SK-N-SH (cell line): Measurements from ENCODE around the gene USP48. TPM values are rescaled to one million over a fixed set of nuclear protein-coding genes. Genes with fewer than 3 reads are reported as not detected.

ENCODE experiments used
- CTCF ChIA-PET: fragments of 300-600, 350-600 bp; formaldehyde crosslinking; extraction: SDS; loops from one replicate; lab custom pipeline; 2021; lab: Yijun Ruan, JAX
- POLR2A ChIA-PET: fragments of 350-600 bp; sonication (Branson Sonifier 250); formaldehyde crosslinking; extraction: SDS; loops from one replicate; lab custom pipeline; 2020; ENCODE audit warnings: antibody characterized with exemption, inconsistent platforms; lab: Yijun Ruan, JAX
- DNase-seq: peaks from one replicate; pipeline ENCODE4 v3.0.0; 2012
- H2AFZ ChIP-seq: fragments of 200-600 bp; sonication (generic); 2 replicates; pipeline ENCODE4 v1.8.1; 2016; ENCODE audit warnings: antibody characterized with exemption, mild to moderate bottlenecking, low read depth
- H3F3A ChIP-seq: fragments of 200-600 bp; sonication (generic); replicated peaks from 2 replicates; pipeline ENCODE3; 2016; ENCODE audit warnings: antibody characterized with exemption, mild to moderate bottlenecking; ENCODE audit not compliant: insufficient read depth
- H3K27ac ChIP-seq, 2 experiments: fragments of 200-500 bp in 1 of 2; fragments of 200-600 bp in 1 of 2; sonication (Bioruptor generic) in 1 of 2; sonication (generic), shearing (Covaris generic) in 1 of 2; 2 replicates each; pipeline versions ENCODE4 v1.5.1 to v1.6.1; 2014 to 2016; ENCODE audit warnings: low read depth in 2 of 2, inconsistent platforms in 1 of 2, low read length in 1 of 2, mild to moderate bottlenecking in 1 of 2, mixed read lengths in 1 of 2
- H3K27me3 ChIP-seq: fragments of 200-600 bp; sonication (generic), shearing (Covaris generic); 2 replicates; pipeline ENCODE4 v1.6.1; 2016; ENCODE audit warnings: mixed run types; ENCODE audit not compliant: insufficient read depth
- H3K36me3 ChIP-seq, 2 experiments: fragments of 200-500 bp in 1 of 2; fragments of 200-600 bp in 1 of 2; sonication (Bioruptor generic) in 1 of 2; sonication (generic) in 1 of 2; replicated peaks in 1 of 2; 2 replicates each; pipeline versions ENCODE3 to v1.5.1; 2014 to 2016; ENCODE audit warnings: low read length in 1 of 2, mild to moderate bottlenecking in 1 of 2; ENCODE audit not compliant: insufficient read depth in 2 of 2, control insufficient read depth in 1 of 2
- H3K4me1 ChIP-seq, 2 experiments: fragments of 200-500 bp in 1 of 2; fragments of 200-600 bp in 1 of 2; sonication (Bioruptor generic) in 1 of 2; sonication (generic), shearing (Covaris generic) in 1 of 2; 2 replicates each; pipeline versions ENCODE4 v1.5.1 to v1.6.1; 2014 to 2016; ENCODE audit warnings: low read depth in 1 of 2, low read length in 1 of 2, mixed run types in 1 of 2; ENCODE audit not compliant: insufficient read depth in 2 of 2, control insufficient read depth in 1 of 2
- H3K4me2 ChIP-seq: fragments of 200-600 bp; sonication (generic), shearing (Covaris generic); 2 replicates; pipeline ENCODE4 v1.6.1; 2017; ENCODE audit warnings: mixed run types
- H3K4me3 ChIP-seq, 2 experiments: fragments of 200-500 bp in 1 of 2; fragments of 200-600 bp in 1 of 2; sonication (Bioruptor generic) in 1 of 2; sonication (generic), shearing (Covaris generic) in 1 of 2; 2 replicates each; pipeline versions ENCODE4 v1.5.1 to v1.8.1; 2014 to 2016; ENCODE audit warnings: low read depth in 2 of 2, inconsistent platforms in 1 of 2, low read length in 1 of 2, mild to moderate bottlenecking in 1 of 2, mixed read lengths in 1 of 2, moderate library complexity in 1 of 2
- H3K79me2 ChIP-seq: fragments of 200-600 bp; sonication (generic); 2 replicates; pipeline ENCODE4 v1.8.1; 2017; ENCODE audit warnings: mild to moderate bottlenecking; ENCODE audit not compliant: insufficient read depth
- H3K9ac ChIP-seq: fragments of 200-600 bp; sonication (generic); 2 replicates; pipeline ENCODE4 v1.6.1; 2017; ENCODE audit warnings: mixed run types
- H3K9me2 ChIP-seq: fragments of 200-600 bp; sonication (generic); 2 replicates; pipeline ENCODE4 v1.6.1; 2017; ENCODE audit warnings: mixed run types
- H3K9me3 ChIP-seq: fragments of 200-600 bp; sonication (generic); 2 replicates; pipeline ENCODE4 v1.6.1; 2017; ENCODE audit warnings: mixed run types, mild to moderate bottlenecking, moderate library complexity
- H4K20me1 ChIP-seq: fragments of 200-600 bp; sonication (generic); 2 replicates; pipeline ENCODE4 v1.6.1; 2017; ENCODE audit warnings: mild to moderate bottlenecking, mixed run types; ENCODE audit not compliant: insufficient read depth
- ELF1 ChIP-seq: IDR thresholded peaks from 2 replicates; pipeline ENCODE4 v1.4.0; 2012
- EP300 ChIP-seq, 2 experiments: IDR thresholded peaks; 2 replicates each; pipeline versions ENCODE4 v1.4.0 to v1.6.1; 2012; ENCODE audit warnings: borderline replicate concordance in 1 of 2, low read depth in 1 of 2, low read length in 1 of 2
- EZH2phosphoT487 ChIP-seq: fragments of 200-600 bp; sonication (generic); IDR thresholded peaks from 2 replicates; pipeline ENCODE4 v1.6.1; 2017; ENCODE audit warnings: low read depth, mixed run types, mild to moderate bottlenecking, antibody characterized with exemption, moderate library complexity, borderline replicate concordance
- FOSL2 ChIP-seq: IDR thresholded peaks from 2 replicates; pipeline ENCODE4 v1.4.0; 2012; ENCODE audit warnings: low read depth, mild to moderate bottlenecking, moderate library complexity, borderline replicate concordance
- FOXJ3 ChIP-seq: sonication (generic); formaldehyde crosslinking; IDR thresholded peaks from 2 replicates; pipeline ENCODE4 v1.5.1; 2020; ENCODE audit warnings: mild to moderate bottlenecking, missing genetic modification reagents
- FOXM1 ChIP-seq: IDR thresholded peaks from 2 replicates; pipeline ENCODE4 v1.4.0; 2012; ENCODE audit warnings: low read depth, mild to moderate bottlenecking
- GATA2 ChIP-seq: sonication (generic); formaldehyde crosslinking; IDR thresholded peaks from 2 replicates; pipeline ENCODE4 v1.5.0; 2020; ENCODE audit warnings: mild to moderate bottlenecking, missing genetic modification reagents
- JUND ChIP-seq: IDR thresholded peaks from 2 replicates; pipeline ENCODE4 v1.4.0; 2012
- MEF2A ChIP-seq: IDR thresholded peaks from 2 replicates; pipeline ENCODE4 v1.4.0; 2012; ENCODE audit warnings: low read depth, borderline replicate concordance
- NFIC ChIP-seq: IDR thresholded peaks from 2 replicates; pipeline ENCODE4 v1.4.0; 2012; ENCODE audit warnings: borderline replicate concordance
- RCOR1 ChIP-seq: fragments of 150-350 bp; IDR thresholded peaks from 2 replicates; pipeline ENCODE4 v1.6.1; 2017; ENCODE audit warnings: antibody characterized with exemption, low read length
- SIN3A ChIP-seq: IDR thresholded peaks from 2 replicates; pipeline ENCODE4 v1.6.1; 2012; ENCODE audit warnings: low read depth, mild to moderate bottlenecking, low read length, moderate library complexity, borderline replicate concordance
- TAF1 ChIP-seq: IDR thresholded peaks from 2 replicates; pipeline ENCODE4 v1.6.1; 2012; ENCODE audit warnings: low read depth, mild to moderate bottlenecking, low read length, moderate library complexity, borderline replicate concordance
- TCF12 ChIP-seq: IDR thresholded peaks from 2 replicates; pipeline ENCODE4 v1.4.0; 2012
- TEAD4 ChIP-seq: IDR thresholded peaks from 2 replicates; pipeline ENCODE4 v1.4.0; 2012; ENCODE audit warnings: mild to moderate bottlenecking, borderline replicate concordance; ENCODE audit not compliant: insufficient read depth
- WGBS: methylation state at CpG from one replicate; pipeline ENCODE4 v1.1.6; 2017; ENCODE audit warnings: low lambda C conversion rate; 5-methylcytosine and 5-hydroxymethylcytosine counted together
- polyA plus RNA-seq, 3 experiments: library from polyadenylated mRNA; depleted of rRNA; stranded (reverse); fragments of >200 nt; gene quantifications; 2 replicates each; pipeline ENCODE4 v1.2.3, GENCODE V29; 2012
- TF ChIP-seq, protein P1 (sequence below): fragments of 200-600 bp; sonication (generic); IDR thresholded peaks from 2 replicates; pipeline ENCODE4 v1.6.1; 2017; ENCODE audit warnings: antibody characterized with exemption, mild to moderate bottlenecking, moderate library complexity
- TF ChIP-seq, protein P2 (sequence below): IDR thresholded peaks from 2 replicates; pipeline ENCODE4 v1.4.0; 2012; ENCODE audit warnings: low read depth
- TF ChIP-seq, protein P3 (sequence below): IDR thresholded peaks from 2 replicates; pipeline ENCODE4 v1.4.0; 2012; ENCODE audit warnings: low read depth, borderline replicate concordance

The USP48 gene
- polyA plus RNA-seq, 1 of the 3 experiments (the other 2 are of a cell fraction) = 13.6 TPM

DNA sequence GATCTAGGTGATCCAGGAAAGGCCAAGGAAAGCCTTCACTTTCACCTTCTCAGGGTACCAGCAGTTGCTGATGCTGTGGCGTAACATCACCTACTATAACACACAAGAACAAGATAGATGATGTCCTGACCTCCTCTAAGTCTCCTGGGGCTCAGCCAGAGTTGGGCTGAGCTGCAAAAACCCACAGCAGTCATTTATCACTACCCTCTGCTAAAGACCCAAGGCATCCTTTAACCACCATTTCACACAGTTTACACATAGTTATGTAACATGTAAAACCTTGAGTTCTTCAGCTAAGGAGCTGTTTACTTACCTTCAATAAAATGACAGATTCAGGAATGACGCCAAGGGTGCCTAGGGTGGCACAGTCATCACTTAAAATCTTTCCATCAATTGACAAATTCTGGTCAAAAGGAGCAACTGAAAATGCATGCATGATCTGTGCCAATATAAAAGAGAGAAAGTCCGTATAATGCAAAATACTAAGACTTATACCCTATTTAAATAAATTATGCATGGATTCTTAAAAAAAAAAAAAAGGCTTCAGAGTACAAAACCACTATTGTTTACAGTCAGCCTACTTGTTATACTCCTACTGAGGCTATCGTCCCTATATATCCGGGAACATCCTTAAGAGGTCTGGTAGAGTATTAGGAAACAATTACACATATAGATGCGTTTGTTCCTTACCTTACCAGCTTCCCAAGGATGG, 93.1 kb downstream of the USP48 start:
- no peak overlapping the region for H3K9ac ChIP-seq
- no peak for DNase-seq
- no peaks in the 10 kb centered on the region for H3F3A ChIP-seq
- ChIA-PET POLR2A (no interaction called here), CTCF (interaction anchor here (0.6 to 1.1 kb wide), 3 partner anchors 13 to 193 kb away, joined by 3 read pairs; no protein-coding TSS in a partner anchor)
- TF ChIP-seq, protein P1, sequence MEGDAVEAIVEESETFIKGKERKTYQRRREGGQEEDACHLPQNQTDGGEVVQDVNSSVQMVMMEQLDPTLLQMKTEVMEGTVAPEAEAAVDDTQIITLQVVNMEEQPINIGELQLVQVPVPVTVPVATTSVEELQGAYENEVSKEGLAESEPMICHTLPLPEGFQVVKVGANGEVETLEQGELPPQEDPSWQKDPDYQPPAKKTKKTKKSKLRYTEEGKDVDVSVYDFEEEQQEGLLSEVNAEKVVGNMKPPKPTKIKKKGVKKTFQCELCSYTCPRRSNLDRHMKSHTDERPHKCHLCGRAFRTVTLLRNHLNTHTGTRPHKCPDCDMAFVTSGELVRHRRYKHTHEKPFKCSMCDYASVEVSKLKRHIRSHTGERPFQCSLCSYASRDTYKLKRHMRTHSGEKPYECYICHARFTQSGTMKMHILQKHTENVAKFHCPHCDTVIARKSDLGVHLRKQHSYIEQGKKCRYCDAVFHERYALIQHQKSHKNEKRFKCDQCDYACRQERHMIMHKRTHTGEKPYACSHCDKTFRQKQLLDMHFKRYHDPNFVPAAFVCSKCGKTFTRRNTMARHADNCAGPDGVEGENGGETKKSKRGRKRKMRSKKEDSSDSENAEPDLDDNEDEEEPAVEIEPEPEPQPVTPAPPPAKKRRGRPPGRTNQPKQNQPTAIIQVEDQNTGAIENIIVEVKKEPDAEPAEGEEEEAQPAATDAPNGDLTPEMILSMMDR = no peak
- TF ChIP-seq FOSL2 (no peak), EZH2phosphoT487 (no peak), GATA2 (CRISPR knock-in tag) (no peak), NFIC (no peak), SIN3A (no peak), FOXJ3 (no peak)
- TF ChIP-seq, protein P2, sequence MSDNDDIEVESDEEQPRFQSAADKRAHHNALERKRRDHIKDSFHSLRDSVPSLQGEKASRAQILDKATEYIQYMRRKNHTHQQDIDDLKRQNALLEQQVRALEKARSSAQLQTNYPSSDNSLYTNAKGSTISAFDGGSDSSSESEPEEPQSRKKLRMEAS = no peak
- TF ChIP-seq, protein P3, sequence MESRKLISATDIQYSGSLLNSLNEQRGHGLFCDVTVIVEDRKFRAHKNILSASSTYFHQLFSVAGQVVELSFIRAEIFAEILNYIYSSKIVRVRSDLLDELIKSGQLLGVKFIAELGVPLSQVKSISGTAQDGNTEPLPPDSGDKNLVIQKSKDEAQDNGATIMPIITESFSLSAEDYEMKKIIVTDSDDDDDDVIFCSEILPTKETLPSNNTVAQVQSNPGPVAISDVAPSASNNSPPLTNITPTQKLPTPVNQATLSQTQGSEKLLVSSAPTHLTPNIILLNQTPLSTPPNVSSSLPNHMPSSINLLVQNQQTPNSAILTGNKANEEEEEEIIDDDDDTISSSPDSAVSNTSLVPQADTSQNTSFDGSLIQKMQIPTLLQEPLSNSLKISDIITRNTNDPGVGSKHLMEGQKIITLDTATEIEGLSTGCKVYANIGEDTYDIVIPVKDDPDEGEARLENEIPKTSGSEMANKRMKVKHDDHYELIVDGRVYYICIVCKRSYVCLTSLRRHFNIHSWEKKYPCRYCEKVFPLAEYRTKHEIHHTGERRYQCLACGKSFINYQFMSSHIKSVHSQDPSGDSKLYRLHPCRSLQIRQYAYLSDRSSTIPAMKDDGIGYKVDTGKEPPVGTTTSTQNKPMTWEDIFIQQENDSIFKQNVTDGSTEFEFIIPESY = no peak
- no peaks in the 10 kb centered on the region for H3K4me1 ChIP-seq
- H3K27me3 ChIP-seq = no peaks in the 10 kb centered on the region
- H3K79me2 ChIP-seq = peaks cover 4% of the 10 kb centered on the region; the same call in 1 of the 2 replicates
- 96% methylated on average over 6 of the region's 6 CpGs for WGBS
- H3K36me3 ChIP-seq = peaks cover 54 to 81% of the 10 kb centered on the region in 2 experiments
- H4K20me1 ChIP-seq = no peaks in the 10 kb centered on the region
- no peak overlapping the region for H3K4me2 ChIP-seq
- H3K4me3 ChIP-seq = no peak overlapping the region
- no peak overlapping the region for H2AFZ ChIP-seq
- H3K9me3 ChIP-seq = no peaks in the 10 kb centered on the region
- H3K27ac ChIP-seq = no peak overlapping the region
- H3K9me2 ChIP-seq = no peaks in the 10 kb centered on the region

DNA sequence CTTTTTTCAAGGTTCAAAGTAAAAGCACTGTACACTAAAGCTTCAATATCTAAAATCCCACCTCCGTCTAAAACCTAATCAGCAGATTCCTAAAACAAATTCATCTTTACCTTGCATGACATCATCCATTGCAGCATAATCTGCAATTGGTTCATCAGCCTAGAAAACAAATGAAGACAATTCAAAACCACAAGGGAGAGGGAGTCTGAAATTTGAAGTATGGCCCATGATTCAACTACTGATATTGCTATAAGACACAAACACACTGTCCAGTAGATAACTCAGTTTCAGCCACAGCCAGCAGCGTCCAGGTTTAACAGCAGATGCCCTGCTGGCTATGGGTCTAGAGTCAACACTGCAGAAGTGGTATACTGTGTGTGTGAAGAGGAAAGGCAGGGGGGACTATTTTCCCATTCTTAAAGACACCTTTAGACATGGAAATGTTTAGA, 95.8 kb downstream of the USP48 start:
- Histone ChIP-seq H3K79me2 (no peaks in the 10 kb centered on the region), H4K20me1 (no peaks in the 10 kb centered on the region), H3K9me2 (no peaks in the 10 kb centered on the region), H3K9ac (no peak overlapping the region), H3K27ac (no peak overlapping the region), H3K27me3 (no peaks in the 10 kb centered on the region), H3F3A (no peaks in the 10 kb centered on the region), H3K4me3 (no peak overlapping the region), H3K9me3 (no peaks in the 10 kb centered on the region), H3K36me3 (peaks cover 34 to 76% of the 10 kb centered on the region in 2 experiments), H2AFZ (no peak overlapping the region), H3K4me1 (no peaks in the 10 kb centered on the region), H3K4me2 (no peak overlapping the region)
- no peak for TF ChIP-seq SIN3A
- TF ChIP-seq RCOR1 = no peak
- TF ChIP-seq EZH2phosphoT487 = no peak
- TF ChIP-seq TEAD4 = no peak
- no peak for TF ChIP-seq FOXM1
- no peak for TF ChIP-seq EP300 (IDR thresholded peaks at IDR 0.05; ENCODE audit: borderline replicate concordance in 1 of 2, low read depth in 1 of 2, low read length in 1 of 2)
- no peak for TF ChIP-seq ELF1
- TF ChIP-seq, protein P3 = no peak
- no peak for TF ChIP-seq TAF1
- TF ChIP-seq FOSL2 = no peak
- no peak for TF ChIP-seq JUND
- no peak for TF ChIP-seq TCF12
- no peak for TF ChIP-seq MEF2A
- CTCF ChIA-PET = interaction anchor here (1.0 kb wide), 2 partner anchors 33 to 88 kb away, joined by 3 read pairs; no protein-coding TSS in a partner anchor
- POLR2A ChIA-PET = no interaction called here
- DNase-seq = no peak
- WGBS = 98% methylated on average over 2 of the region's 2 CpGs
